Right lobe of liver (tissue), 4 donors: ENCODE measurements around the gene SAPCD1.

ENCODE experiments used
- POLR2A ChIP-seq: fragments of 450-650 bp; IDR thresholded peaks from one replicate; pipeline ENCODE4 v1.6.1; 2017; ENCODE audit warnings: antibody characterized with exemption, mild to moderate bottlenecking
- TF ChIP-seq, protein P1 (sequence below), 4 donors: fragments of 200-600 bp in 3 of 4; fragments of 450-650 bp in 1 of 4; IDR thresholded peaks; one replicate each; pipeline versions ENCODE4 v1.5.1 to v1.8.0; 2016 to 2022; ENCODE audit warnings: antibody characterized with exemption in 4 of 4, mild to moderate bottlenecking in 2 of 4
- donor health status: DM: no; HTN: no; CAD: no.
- donor health status: DM: no; HTN: no; CAD: no.
- donor health status: DM: no; HTN: yes; CAD: no.

DNA sequence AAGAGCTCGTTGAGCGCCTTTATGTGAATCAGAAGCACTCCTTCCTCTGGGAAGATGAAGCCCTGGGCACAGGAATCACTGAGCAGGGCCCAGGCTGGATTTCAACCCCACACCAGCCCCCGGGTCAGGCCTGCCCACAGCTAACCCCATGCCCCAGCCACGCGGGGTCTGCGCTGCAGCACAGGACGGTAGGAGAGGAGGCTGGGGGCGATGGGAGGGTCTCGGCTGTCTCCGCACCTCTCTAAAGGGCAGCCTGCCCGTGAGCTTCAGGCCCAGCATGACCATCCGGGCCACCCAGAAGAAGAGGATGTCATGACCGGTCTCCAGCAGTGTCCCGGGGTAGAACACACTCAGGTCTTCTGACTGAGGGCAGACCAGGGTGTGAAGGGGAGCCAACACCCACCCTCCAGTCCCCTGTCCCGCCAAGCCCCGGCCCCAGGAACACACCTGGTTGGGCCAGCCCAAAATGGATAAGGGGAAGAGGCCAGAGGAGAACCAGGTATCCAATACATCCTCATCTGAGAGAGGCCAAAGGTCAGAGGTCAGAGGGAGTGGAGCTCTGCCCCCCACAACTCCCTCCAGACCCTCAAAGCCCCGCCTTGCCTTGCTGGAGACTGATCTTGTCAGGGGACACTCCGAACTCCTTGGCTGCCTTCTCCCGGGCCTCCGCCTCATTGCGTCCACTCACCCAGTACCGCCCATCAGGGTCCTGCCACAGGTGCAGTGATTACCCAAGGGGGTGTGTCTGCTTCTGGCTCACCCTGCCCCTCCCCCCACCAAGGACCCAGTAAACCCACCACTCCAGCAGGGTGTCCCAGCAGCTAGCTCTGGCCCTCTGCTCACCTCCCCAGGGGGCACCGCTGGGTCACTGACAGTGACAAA is 19.0 kb downstream of the SAPCD1 start:
- TF ChIP-seq, protein P1, sequence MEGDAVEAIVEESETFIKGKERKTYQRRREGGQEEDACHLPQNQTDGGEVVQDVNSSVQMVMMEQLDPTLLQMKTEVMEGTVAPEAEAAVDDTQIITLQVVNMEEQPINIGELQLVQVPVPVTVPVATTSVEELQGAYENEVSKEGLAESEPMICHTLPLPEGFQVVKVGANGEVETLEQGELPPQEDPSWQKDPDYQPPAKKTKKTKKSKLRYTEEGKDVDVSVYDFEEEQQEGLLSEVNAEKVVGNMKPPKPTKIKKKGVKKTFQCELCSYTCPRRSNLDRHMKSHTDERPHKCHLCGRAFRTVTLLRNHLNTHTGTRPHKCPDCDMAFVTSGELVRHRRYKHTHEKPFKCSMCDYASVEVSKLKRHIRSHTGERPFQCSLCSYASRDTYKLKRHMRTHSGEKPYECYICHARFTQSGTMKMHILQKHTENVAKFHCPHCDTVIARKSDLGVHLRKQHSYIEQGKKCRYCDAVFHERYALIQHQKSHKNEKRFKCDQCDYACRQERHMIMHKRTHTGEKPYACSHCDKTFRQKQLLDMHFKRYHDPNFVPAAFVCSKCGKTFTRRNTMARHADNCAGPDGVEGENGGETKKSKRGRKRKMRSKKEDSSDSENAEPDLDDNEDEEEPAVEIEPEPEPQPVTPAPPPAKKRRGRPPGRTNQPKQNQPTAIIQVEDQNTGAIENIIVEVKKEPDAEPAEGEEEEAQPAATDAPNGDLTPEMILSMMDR (IDR thresholded peaks at IDR 0.05), result no peak
- TF ChIP-seq POLR2A, result no peak
